DMS53 treated with DMSO at 0.1 percent for 48 hours (cell line): ENCODE data around the gene KIAA2012.
A peak's percentile ranks its signal among the peaks of the same experiment; 100 is the strongest.

Experiments
- DNase-seq: peaks from one replicate; lab custom pipeline; 2025; ENCODE audit not compliant: unreplicated experiment; lab: John Stamatoyannopoulos, UW

Gene KIAA2012

GRCh38 chr2:202072737-202073401 is at the start of gene KIAA2012:
Gene KIAA2012 (plus strand): TSS chr2:202073255. CDS start chr2:202073628, 373 bp downstream.
- no peak for DNase-seq

- no peak for DNase-seq
These were observed 49.2 kb upstream of the KIAA2012 start for GRCh38 chr2:202023904-202024266.

- DNase-seq: no peak
These were observed 48.2 kb upstream of the KIAA2012 start for GRCh38 chr2:202024871-202025270.

- DNase-seq: no peak
These were observed 47.2 kb upstream of the KIAA2012 start for GRCh38 chr2:202025816-202026215.

- no peak for DNase-seq
These were observed 46.5 kb upstream of the KIAA2012 start for GRCh38 chr2:202026507-202026906.

- DNase-seq: no peak
These were observed 42.4 kb upstream of the KIAA2012 start for GRCh38 chr2:202030691-202031090.

GRCh38 chr2:202031246-202031951 is 41.7 kb upstream of the KIAA2012 start:
- DNase-seq: no peak

GRCh38 chr2:202032846-202033316 is 40.2 kb upstream of the KIAA2012 start:
- DNase-seq: no peak

GRCh38 chr2:202033317-202034248 is 39.5 kb upstream of the KIAA2012 start, which contains the start of gene FZD7:
Gene FZD7 (plus strand): TSS chr2:202033855. CDS start chr2:202034648, 793 bp downstream.
- DNase-seq: peak; percentile 62

GRCh38 chr2:202034249-202035088 is 38.6 kb upstream of the KIAA2012 start:
- DNase-seq: no peak

GRCh38 chr2:202035089-202035940 is 37.7 kb upstream of the KIAA2012 start:
- no peak for DNase-seq

GRCh38 chr2:202035941-202036372 is 37.1 kb upstream of the KIAA2012 start:
- no peak for DNase-seq

GRCh38 chr2:202036601-202037037 is 36.4 kb upstream of the KIAA2012 start:
- no peak for DNase-seq

GRCh38 chr2:202037086-202037485 is 36.0 kb upstream of the KIAA2012 start:
- no peak for DNase-seq

GRCh38 chr2:202038471-202039277 is 34.4 kb upstream of the KIAA2012 start:
- DNase-seq: peak; percentile 52

GRCh38 chr2:202039278-202040078 is 33.6 kb upstream of the KIAA2012 start:
- DNase-seq: no peak

GRCh38 chr2:202040079-202040844 is 32.8 kb upstream of the KIAA2012 start:
- no peak for DNase-seq
